UCSD-AML1 (cell line): ENCODE results near the gene TSEN2.
A peak's percentile ranks its signal among the peaks of the same experiment; 100 is the strongest.
"Not testable (repeated sequence)": the region's sequence is repeated elsewhere in the genome, so short reads cannot be mapped to it uniquely, and the experiment has no call there.

Experiments
- DNase-seq: peaks from one replicate; lab custom pipeline; 2025; ENCODE audit not compliant: unreplicated experiment; lab: John Stamatoyannopoulos, UW

Gene TSEN2

GRCh38 chr3:12501360-12502020, 17.2 kb downstream of the TSEN2 start:
- no peak for DNase-seq

- peak; percentile 46 for DNase-seq
These were observed 19.1 kb downstream of the TSEN2 start for GRCh38 chr3:12503126-12503957.

- DNase-seq = no peak
These were observed 22.0 kb downstream of the TSEN2 start for GRCh38 chr3:12506201-12506709.

- no peak for DNase-seq
These were observed 23.5 kb downstream of the TSEN2 start for GRCh38 chr3:12507591-12508281.

GRCh38 chr3:12508291-12508700, 24.0 kb downstream of the TSEN2 start:
- DNase-seq = no peak

GRCh38 chr3:12509466-12509865, 25.2 kb downstream of the TSEN2 start:
- DNase-seq = no peak

- DNase-seq = no peak
These were observed 28.3 kb downstream of the TSEN2 start for GRCh38 chr3:12512534-12513118.

GRCh38 chr3:12513694-12514446, 29.6 kb downstream of the TSEN2 start:
- no peak for DNase-seq

GRCh38 chr3:12515631-12516030, 31.4 kb downstream of the TSEN2 start:
- DNase-seq = no peak

GRCh38 chr3:12516873-12517272, 32.6 kb downstream of the TSEN2 start:
- no peak for DNase-seq

- no peak for DNase-seq
These were observed 34.2 kb downstream of the TSEN2 start for GRCh38 chr3:12518261-12519028.

GRCh38 chr3:12521010-12521409, 36.7 kb downstream of the TSEN2 start:
- DNase-seq = no peak

- no peak for DNase-seq
These were observed 38.4 kb downstream of the TSEN2 start for GRCh38 chr3:12522721-12523120.

- DNase-seq = no peak
These were observed 43.5 kb downstream of the TSEN2 start for GRCh38 chr3:12527757-12528143.

- no peak for DNase-seq
These were observed 47.9 kb downstream of the TSEN2 start for GRCh38 chr3:12532182-12532581.

GRCh38 chr3:12536423-12536822, 52.1 kb downstream of the TSEN2 start:
- no peak for DNase-seq

GRCh38 chr3:12541625-12542024, 57.3 kb downstream of the TSEN2 start:
- DNase-seq = no peak

- not testable (repeated sequence) for DNase-seq
These were observed 59.2 kb downstream of the TSEN2 start for GRCh38 chr3:12543497-12543896.

- DNase-seq = no peak
These were observed 60.6 kb downstream of the TSEN2 start for GRCh38 chr3:12544652-12545472.
